Upper lobe of left lung (tissue), 4 donors: ENCODE measurements around the gene CCN2.

Experiments
- POLR2AphosphoS5 ChIP-seq, 2 donors: sonication (generic); formaldehyde crosslinking; IDR thresholded peaks; one replicate each; pipeline ENCODE4 v1.5.1; 2017; ENCODE audit warnings: antibody characterized with exemption in 2 of 2
- TF ChIP-seq, protein P1 (sequence below), 6 experiments: fragments of 450-650 bp in 4 of 6; fragments of 200-600 bp in 2 of 6; sonication (generic) in 2 of 6; IDR thresholded peaks; one replicate each; pipeline ENCODE4 v1.5.1; 2016 to 2019; ENCODE audit warnings: antibody characterized with exemption in 6 of 6

DNA sequence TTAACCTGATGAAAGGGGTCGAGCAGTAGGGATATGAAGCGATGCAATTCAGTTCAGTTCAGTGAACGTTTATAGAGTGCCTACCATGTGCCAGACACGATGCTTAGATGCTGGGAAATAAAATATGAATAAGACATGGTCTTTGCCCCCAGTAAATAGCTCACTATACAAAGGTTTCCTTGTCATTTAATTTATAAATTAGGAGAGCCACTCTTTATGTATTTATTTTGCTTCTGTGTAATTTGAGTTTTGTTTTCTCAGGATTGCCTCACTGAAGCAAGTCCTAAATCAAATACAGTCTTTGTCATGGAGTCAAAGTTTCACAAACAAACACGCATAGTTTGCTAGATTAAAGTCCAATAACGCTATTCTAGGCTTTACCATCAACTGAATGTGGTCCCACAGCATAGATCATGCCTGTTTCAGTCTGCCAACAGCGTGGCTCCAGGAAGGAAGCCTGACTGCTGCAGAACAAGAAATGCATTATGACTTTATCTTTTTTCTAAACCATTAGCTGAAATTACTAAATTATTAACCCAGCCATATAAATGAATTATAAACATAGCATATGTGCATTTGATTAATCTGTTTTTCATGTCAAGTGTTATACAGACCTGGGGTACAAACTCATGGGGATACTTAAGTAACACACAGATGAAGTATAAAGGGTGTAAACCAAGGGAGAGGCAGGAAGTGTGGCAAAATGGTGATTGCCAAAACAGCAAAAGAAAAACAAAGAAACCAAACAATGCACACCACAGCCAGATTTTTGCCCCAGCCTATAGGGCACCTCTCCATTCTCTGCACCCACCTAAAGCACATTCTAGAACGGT is 29.8 kb upstream of the CCN2 start:
- TF ChIP-seq, protein P1, sequence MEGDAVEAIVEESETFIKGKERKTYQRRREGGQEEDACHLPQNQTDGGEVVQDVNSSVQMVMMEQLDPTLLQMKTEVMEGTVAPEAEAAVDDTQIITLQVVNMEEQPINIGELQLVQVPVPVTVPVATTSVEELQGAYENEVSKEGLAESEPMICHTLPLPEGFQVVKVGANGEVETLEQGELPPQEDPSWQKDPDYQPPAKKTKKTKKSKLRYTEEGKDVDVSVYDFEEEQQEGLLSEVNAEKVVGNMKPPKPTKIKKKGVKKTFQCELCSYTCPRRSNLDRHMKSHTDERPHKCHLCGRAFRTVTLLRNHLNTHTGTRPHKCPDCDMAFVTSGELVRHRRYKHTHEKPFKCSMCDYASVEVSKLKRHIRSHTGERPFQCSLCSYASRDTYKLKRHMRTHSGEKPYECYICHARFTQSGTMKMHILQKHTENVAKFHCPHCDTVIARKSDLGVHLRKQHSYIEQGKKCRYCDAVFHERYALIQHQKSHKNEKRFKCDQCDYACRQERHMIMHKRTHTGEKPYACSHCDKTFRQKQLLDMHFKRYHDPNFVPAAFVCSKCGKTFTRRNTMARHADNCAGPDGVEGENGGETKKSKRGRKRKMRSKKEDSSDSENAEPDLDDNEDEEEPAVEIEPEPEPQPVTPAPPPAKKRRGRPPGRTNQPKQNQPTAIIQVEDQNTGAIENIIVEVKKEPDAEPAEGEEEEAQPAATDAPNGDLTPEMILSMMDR (IDR thresholded peaks at IDR 0.05) = no peak
- no peak for TF ChIP-seq POLR2AphosphoS5 (IDR thresholded peaks at IDR 0.05)
